Neural progenitor cell (in vitro differentiated cells): ENCODE measurements around the gene SUPV3L1. TPM values are rescaled to one million over a fixed set of nuclear protein-coding genes. Genes with fewer than 3 reads are reported as not detected.
A peak's percentile ranks its signal among the peaks of the same experiment; 100 is the strongest.

Experiments used
- DNase-seq: peaks from one replicate; pipeline ENCODE4 v3.0.0-alpha.2; 2016; ENCODE audit warnings: low spot score
- H2AFZ ChIP-seq: fragments of 200-600 bp; sonication (generic); replicated peaks from 2 replicates; pipeline ENCODE4 v1.6.1; 2016; ENCODE audit warnings: antibody characterized with exemption
- H3F3A ChIP-seq: fragments of 200-600 bp; sonication (generic); 2 replicates; pipeline ENCODE4 v1.6.1; 2016; ENCODE audit warnings: antibody characterized with exemption, low read depth
- H3K27ac ChIP-seq: fragments of 200-600 bp; sonication (generic); 2 replicates; pipeline ENCODE4 v1.5.1; 2016; ENCODE audit warnings: mild to moderate bottlenecking
- H3K27me3 ChIP-seq: fragments of 200-600 bp; sonication (generic); 2 replicates; pipeline ENCODE4 v1.6.1; 2016; ENCODE audit warnings: mild to moderate bottlenecking, moderate library complexity
- H3K36me3 ChIP-seq: fragments of 200-600 bp; sonication (generic); 2 replicates; pipeline ENCODE4 v1.5.1; 2016
- H3K4me1 ChIP-seq: fragments of 200-600 bp; sonication (generic); 2 replicates; pipeline ENCODE4 v1.6.1; 2016; ENCODE audit warnings: mixed run types
- H3K4me2 ChIP-seq: fragments of 200-600 bp; sonication (generic); 2 replicates; pipeline ENCODE4 v1.6.1; 2016
- H3K4me3 ChIP-seq: fragments of 200-600 bp; sonication (generic); 2 replicates; pipeline ENCODE4 v1.5.1; 2016
- H3K79me2 ChIP-seq: fragments of 200-600 bp; sonication (generic); 2 replicates; pipeline ENCODE4 v1.6.1; 2016; ENCODE audit warnings: low read depth
- H3K9ac ChIP-seq: fragments of 200-600 bp; sonication (generic); 2 replicates; pipeline ENCODE4 v1.6.1; 2016
- H3K9me3 ChIP-seq: fragments of 200-600 bp; sonication (generic); 2 replicates; pipeline ENCODE4 v1.5.1; 2016; ENCODE audit warnings: low read depth
- H4K20me1 ChIP-seq: fragments of 200-600 bp; sonication (generic); 2 replicates; pipeline ENCODE4 v1.6.1; 2016; ENCODE audit warnings: low read depth
- H3K27ac Mint-ChIP-seq: 3 replicates; pipeline ENCODE4 v1.8.0; 2021; ENCODE audit warnings: mixed read lengths
- H3K27me3 Mint-ChIP-seq: 2 replicates; pipeline ENCODE4 v1.8.0; 2022; ENCODE audit warnings: low read depth, mild to moderate bottlenecking, inconsistent platforms, moderate library complexity, mixed read lengths; ENCODE audit not compliant: insufficient read depth
- H3K36me3 Mint-ChIP-seq: 3 replicates; pipeline ENCODE4 v1.8.0; 2021; ENCODE audit warnings: mixed read lengths
- H3K4me1 Mint-ChIP-seq: 3 replicates; pipeline ENCODE4 v1.8.0; 2021; ENCODE audit warnings: mixed read lengths
- H3K4me3 Mint-ChIP-seq: 3 replicates; pipeline ENCODE4 v1.8.0; 2021; ENCODE audit warnings: mild to moderate bottlenecking, moderate library complexity, mixed read lengths
- H3K9me3 Mint-ChIP-seq: 3 replicates; pipeline ENCODE4 v1.8.0; 2020; ENCODE audit warnings: mixed read lengths
- EZH2 ChIP-seq: fragments of 200-600 bp; sonication (generic); IDR thresholded peaks from 2 replicates; pipeline ENCODE4 v1.6.1; 2017; ENCODE audit warnings: antibody characterized with exemption, mild to moderate bottlenecking, moderate library complexity
- EZH2phosphoT487 ChIP-seq: fragments of 200-600 bp; sonication (generic); IDR thresholded peaks from 2 replicates; pipeline ENCODE4 v1.6.1; 2017; ENCODE audit warnings: antibody characterized with exemption
- total RNA-seq: library from RNA; depleted of rRNA; stranded (reverse); fragments of >200 nt; gene quantifications from 2 replicates; pipeline ENCODE4 v1.2.3, GENCODE V29; 2015; ENCODE audit warnings: low replicate concordance
- TF ChIP-seq, protein P1 (sequence below): fragments of 200-600 bp; sonication (generic); IDR thresholded peaks from 2 replicates; pipeline ENCODE4 v1.5.1; 2017; ENCODE audit warnings: antibody characterized with exemption, mild to moderate bottlenecking

The SUPV3L1 gene
- total RNA-seq, 1 donor from 2014 or later: 31.9 TPM

DNA sequence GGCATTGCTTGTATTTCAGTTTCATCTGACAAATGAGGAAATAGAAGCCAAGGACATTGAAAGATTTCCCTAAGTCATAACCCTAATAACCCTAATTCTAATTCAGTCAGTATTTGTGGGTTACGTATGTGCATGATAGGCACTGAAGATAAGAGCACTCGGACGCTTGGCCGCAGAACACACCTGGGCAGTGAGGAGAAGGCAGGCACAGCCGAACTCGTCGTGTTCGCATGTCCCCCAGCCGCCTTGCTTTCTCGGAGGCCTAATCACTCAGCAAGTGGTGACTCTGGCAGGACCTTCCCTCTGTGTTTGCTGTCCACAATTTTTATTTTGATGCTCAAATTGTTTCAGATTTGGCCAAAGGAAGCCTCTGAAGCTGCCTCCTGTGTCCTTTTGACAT, 63.8 kb downstream of the SUPV3L1 start:
- TF ChIP-seq, protein P1, sequence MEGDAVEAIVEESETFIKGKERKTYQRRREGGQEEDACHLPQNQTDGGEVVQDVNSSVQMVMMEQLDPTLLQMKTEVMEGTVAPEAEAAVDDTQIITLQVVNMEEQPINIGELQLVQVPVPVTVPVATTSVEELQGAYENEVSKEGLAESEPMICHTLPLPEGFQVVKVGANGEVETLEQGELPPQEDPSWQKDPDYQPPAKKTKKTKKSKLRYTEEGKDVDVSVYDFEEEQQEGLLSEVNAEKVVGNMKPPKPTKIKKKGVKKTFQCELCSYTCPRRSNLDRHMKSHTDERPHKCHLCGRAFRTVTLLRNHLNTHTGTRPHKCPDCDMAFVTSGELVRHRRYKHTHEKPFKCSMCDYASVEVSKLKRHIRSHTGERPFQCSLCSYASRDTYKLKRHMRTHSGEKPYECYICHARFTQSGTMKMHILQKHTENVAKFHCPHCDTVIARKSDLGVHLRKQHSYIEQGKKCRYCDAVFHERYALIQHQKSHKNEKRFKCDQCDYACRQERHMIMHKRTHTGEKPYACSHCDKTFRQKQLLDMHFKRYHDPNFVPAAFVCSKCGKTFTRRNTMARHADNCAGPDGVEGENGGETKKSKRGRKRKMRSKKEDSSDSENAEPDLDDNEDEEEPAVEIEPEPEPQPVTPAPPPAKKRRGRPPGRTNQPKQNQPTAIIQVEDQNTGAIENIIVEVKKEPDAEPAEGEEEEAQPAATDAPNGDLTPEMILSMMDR: no peak
- TF ChIP-seq EZH2 (no peak), EZH2phosphoT487 (no peak)
- Mint-ChIP-seq H3K27me3 (peaks cover 2% of the 10 kb centered on the region), H3K4me3 (no peak overlapping the region), H3K4me1 (peaks cover 17% of the 10 kb centered on the region), H3K9me3 (no peaks in the 10 kb centered on the region), H3K36me3 (no peaks in the 10 kb centered on the region), H3K27ac (peak overlapping the region; percentile 34)
- no peaks in the 10 kb centered on the region for H3K36me3 ChIP-seq
- no peaks in the 10 kb centered on the region for H3K79me2 ChIP-seq
- no peaks in the 10 kb centered on the region for H3K27me3 ChIP-seq
- no peaks in the 10 kb centered on the region for H3K9me3 ChIP-seq
- no peak overlapping the region for H3K27ac ChIP-seq
- H3F3A ChIP-seq: no peaks in the 10 kb centered on the region
- H3K4me1 ChIP-seq: peaks cover 4% of the 10 kb centered on the region
- H4K20me1 ChIP-seq: no peaks in the 10 kb centered on the region
- H3K9ac ChIP-seq: no peak overlapping the region
- no peak overlapping the region for H3K4me3 ChIP-seq
- no peak for DNase-seq
- H2AFZ ChIP-seq: no peak overlapping the region
- H3K4me2 ChIP-seq: no peak overlapping the region

DNA sequence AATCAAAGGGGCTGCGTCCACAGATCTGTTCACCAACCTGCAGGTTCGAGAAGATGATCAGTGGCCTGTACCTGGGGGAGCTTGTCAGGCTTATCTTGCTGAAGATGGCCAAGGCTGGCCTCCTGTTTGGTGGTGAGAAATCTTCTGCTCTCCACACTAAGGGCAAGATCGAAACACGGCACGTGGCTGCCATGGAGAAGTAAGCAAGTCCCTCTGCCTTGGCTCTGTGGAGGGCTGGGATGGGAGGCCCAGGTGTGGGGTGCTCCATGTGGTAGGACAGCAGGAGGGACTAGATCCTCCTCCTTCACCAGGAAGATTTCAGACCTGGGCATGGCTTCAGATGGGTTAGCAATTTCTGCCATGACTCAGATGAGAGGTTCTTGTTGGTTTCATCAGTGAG, 66.0 kb downstream of the SUPV3L1 start:
- Mint-ChIP-seq H3K27ac (no peak overlapping the region), H3K27me3 (peaks cover 2% of the 10 kb centered on the region)
- no peak for DNase-seq

DNA sequence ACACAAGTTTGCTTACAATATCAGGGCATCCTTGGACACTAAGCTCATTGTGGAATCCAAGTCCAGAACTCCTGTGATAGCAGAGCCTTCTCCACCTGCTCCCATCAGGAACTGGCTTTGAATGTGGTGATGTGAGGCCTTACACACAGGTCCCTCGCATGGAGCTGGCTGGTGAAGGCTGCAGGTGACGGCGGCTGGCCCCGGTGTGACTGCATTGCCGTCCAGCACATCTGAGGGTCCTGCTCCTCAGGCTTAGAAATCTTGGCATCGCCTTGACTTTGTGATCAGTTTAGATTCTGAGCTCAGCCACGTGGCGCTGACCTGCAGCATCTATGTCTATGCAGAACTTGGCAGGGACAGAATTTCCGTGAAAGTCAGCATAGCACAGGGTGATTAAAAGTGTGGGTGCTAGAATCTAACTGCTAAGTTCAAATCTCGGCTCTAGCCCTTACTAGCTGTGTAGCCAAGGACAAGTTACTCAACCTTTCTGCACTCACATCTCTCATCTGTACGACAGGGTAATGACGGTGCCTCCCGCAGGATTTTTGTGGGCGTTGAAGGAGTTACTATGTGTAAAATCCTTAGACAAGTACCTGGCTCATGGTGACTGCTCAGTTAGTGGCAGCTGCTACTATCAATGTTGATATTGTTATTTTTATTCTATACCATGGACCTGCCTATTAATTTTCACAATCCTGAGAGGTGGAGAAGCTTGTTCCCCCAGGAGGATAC, 66.7 kb downstream of the SUPV3L1 start:
- Mint-ChIP-seq H3K27ac (peak overlapping the region; percentile 60), H3K4me1 (peaks cover 9% of the 10 kb centered on the region), H3K27me3 (peaks cover 2% of the 10 kb centered on the region), H3K4me3 (no peak overlapping the region), H3K36me3 (no peaks in the 10 kb centered on the region), H3K9me3 (peaks cover 4% of the 10 kb centered on the region)
- Histone ChIP-seq H3K79me2 (no peaks in the 10 kb centered on the region), H3K36me3 (no peaks in the 10 kb centered on the region), H3K9me3 (no peaks in the 10 kb centered on the region), H3K27me3 (no peaks in the 10 kb centered on the region), H2AFZ (no peak overlapping the region), H3K4me3 (no peak overlapping the region), H3K4me2 (no peak overlapping the region), H3K9ac (no peak overlapping the region), H3K27ac (no peak overlapping the region), H4K20me1 (no peaks in the 10 kb centered on the region), H3F3A (no peaks in the 10 kb centered on the region), H3K4me1 (no peaks in the 10 kb centered on the region)
- DNase-seq: no peak
- TF ChIP-seq, protein P1: no peak
- no peak for TF ChIP-seq EZH2
- TF ChIP-seq EZH2phosphoT487: no peak

More for the DNA sequence above, 66.0 kb downstream of the SUPV3L1 start:
- TF ChIP-seq EZH2phosphoT487 (no peak), EZH2 (no peak)
- TF ChIP-seq, protein P1: no peak
- H3K4me1 ChIP-seq: no peaks in the 10 kb centered on the region
- H3K79me2 ChIP-seq: no peaks in the 10 kb centered on the region
- H2AFZ ChIP-seq: no peak overlapping the region
- H4K20me1 ChIP-seq: no peaks in the 10 kb centered on the region
- no peaks in the 10 kb centered on the region for H3F3A ChIP-seq
- H3K9ac ChIP-seq: no peak overlapping the region
- Mint-ChIP-seq H3K9me3 (peaks cover 4% of the 10 kb centered on the region), H3K36me3 (no peaks in the 10 kb centered on the region), H3K4me3 (no peak overlapping the region), H3K4me1 (peaks cover 10% of the 10 kb centered on the region)
- H3K4me2 ChIP-seq: no peak overlapping the region
- no peaks in the 10 kb centered on the region for H3K27me3 ChIP-seq
- H3K4me3 ChIP-seq: no peak overlapping the region
- H3K36me3 ChIP-seq: no peaks in the 10 kb centered on the region
- no peaks in the 10 kb centered on the region for H3K9me3 ChIP-seq
- H3K27ac ChIP-seq: no peak overlapping the region
